HG03196 (cell line): Measurements from ENCODE around the gene PIGS.
"Not testable (repeated sequence)": the region's sequence is repeated elsewhere in the genome, so short reads cannot be mapped to it uniquely, and the experiment has no call there.

Experiments used
- ATAC-seq: cut with Tn5 transposase; IDR thresholded peaks from one replicate; pipeline ENCODE4 v1.9.1; 2021; ENCODE audit not compliant: unreplicated experiment

PIGS gene

DNA sequence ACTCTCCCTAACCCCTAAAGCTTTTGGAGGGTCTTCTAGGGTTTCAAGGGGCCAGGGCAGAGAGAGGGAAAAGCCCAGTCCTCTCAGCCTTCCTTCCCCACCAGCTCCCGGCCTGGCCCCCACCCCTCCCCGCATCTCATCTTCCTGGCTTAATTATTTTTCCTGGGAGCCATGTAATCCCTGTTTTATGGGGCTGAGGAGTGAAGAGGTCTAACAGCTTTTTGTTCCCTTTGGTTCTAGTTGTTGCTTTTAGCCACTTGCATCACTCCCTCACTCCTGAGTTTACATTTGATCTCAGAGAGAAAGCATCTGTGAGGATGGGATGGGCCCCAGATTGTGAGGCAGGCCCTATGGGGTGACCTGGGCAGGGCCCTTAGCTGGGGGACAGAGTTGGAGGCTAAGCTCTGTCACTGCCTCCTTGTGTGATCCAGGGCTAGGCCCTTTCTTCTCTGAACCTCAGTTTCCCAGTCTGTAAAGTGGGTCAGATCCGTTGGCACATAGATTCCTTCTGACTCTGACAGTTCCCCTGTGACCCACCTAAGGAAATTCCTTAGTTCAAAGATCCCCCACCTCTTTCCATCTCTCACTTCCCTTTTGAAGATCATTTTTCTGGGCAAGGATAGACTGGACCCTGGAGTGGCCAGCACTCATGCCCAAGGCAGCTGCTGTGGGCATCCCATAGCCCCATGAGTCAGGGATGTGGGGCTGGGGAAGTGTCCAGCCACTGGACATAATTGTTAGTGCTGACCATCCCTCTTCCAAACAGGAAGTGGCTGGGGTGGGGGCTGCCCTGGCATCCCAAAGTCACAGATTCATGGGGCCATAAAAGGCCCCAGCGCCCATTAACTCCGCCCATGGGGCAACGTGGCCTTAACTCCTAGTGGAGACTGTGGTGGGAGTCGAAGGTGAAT, 39.0 kb downstream of the PIGS start:
- no peak for ATAC-seq

DNA sequence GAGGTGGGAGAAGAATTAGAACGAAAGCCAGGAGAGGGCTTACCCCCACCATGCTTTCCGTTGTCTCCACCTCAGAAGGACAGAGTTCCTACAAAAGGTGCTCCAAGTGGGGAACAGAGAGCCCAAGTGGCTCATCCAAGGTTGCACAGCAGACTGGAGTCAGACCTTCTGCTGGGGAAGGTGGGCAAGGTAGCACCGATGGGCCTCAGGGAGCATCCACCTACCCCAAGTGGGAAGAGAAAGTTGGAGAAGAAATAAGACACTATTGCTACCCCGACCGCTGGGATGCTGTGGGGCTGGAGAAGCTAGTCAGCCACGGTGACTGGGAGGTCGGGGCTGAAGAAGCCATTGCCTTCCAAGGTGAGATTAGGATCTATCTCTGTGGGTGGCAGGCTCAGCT, 40.4 kb downstream of the PIGS start:
- no peak for ATAC-seq

DNA sequence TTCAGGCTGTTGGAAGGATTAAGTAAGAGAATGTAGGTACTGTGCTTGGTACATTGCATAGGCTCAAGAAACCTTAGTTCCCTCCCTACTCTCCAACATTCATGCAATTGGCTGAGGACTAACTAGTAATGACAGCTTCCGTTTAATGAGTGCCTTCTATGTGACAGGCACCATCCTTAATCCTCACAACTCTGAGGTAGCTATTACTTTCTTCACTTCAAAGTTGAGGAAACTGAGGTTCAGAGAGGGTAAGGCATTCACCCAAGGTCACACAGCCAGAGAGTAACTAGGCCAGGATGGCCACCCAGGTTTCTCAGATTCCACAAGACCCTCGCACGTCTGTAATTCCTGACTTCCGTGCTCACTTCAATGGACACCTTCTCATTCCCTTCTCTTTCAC, 41.1 kb downstream of the PIGS start:
- ATAC-seq = no peak

DNA sequence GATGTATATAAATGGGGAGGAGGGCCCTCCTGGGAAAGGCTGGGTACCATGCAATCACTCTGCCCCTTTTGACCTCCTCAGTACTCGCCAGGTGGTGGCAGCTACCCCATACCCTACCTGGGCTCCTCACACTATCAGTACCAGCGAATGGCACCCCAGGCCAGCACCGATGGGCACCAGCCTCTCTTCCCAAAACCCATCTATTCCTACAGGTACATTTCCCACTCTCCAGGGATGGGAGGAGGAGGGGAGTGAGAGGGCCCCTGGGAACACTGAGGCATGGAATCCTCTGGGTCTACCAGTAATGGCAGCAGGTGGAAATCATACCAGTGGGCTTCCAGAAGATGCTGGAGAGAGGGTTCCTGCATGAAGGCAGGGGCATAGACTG, 42.3 kb downstream of the PIGS start:
- ATAC-seq = no peak

- ATAC-seq = no peak
Observed at GRCh38 chr17:28528327-28529012, 42.9 kb downstream of the PIGS start.

DNA sequence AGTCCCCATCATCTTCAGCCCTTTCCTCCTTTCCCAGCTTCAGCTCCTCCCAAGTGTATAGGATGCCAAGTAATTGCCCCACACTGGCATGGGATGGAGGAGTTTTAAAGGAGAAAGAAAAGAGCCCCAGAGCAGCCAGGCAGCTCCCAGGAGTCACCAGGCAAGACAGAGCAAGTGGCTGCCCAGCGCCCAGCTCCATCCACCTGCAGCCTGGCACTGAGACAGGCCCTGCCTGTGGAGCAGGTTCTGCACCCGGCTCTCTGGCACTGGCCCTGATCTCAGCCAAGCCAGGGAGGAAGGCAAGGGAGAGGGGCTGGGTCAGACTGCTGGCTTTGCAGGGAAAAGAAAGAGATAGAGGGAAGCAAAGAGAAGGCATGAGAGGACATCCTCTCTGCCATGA, 43.5 kb downstream of the PIGS start:
- ATAC-seq = no peak

DNA sequence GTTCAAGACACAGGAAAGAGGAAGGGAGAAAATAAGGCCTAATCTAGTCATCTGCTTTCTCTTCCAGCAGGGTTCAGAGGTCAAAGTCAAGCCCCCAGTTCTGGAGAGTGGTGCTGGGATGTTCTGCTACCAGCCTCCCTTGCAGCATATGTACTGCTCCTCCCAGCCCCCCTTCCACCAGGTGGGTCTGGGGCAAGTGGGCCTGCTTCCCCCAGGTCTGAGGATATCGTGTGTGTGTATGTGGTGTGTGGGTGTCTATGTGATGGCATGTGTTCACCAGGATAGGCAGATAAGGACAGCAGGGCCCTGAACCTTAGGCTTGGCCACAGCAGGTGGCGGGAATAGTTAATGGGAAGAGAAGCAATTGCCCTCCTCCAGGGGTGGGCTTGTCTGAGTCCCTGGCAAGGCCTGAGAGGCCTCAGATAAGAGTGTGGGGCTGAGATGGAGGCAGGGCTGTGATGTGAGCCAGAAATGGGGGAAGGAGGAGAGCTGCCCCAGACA, 44.1 kb downstream of the PIGS start:
- no peak for ATAC-seq

GRCh38 chr17:28526381-28526780, 44.9 kb downstream of the PIGS start:
- ATAC-seq = no peak

GRCh38 chr17:28524476-28525424, 46.6 kb downstream of the PIGS start:
- no peak for ATAC-seq

GRCh38 chr17:28523876-28524275, 47.4 kb downstream of the PIGS start:
- ATAC-seq = no peak

- ATAC-seq = no peak
Observed at GRCh38 chr17:28523186-28523585, 48.1 kb downstream of the PIGS start.

DNA sequence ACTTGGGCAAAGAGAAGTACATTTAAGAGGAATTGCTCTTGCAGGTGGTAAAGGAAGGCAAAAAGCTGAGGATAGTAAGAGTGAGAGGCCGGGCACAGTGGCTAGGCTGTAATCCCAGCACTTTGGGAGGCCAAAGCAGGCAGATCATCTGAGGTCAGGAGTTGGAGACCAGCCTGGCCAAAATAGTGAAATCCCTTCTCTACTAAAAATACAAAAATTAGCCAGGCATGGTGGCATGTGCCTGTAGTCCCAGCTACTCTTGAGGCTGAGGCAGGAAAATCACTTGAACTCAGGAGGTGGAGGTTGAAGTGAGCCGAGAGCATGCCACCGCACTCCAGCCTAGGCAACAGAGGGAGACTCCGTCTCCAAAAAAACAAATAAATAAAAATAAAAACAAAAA, 49.0 kb downstream of the PIGS start:
- not testable (repeated sequence) for ATAC-seq

- no peak for ATAC-seq
Observed at GRCh38 chr17:28521311-28522085, 49.8 kb downstream of the PIGS start.

DNA sequence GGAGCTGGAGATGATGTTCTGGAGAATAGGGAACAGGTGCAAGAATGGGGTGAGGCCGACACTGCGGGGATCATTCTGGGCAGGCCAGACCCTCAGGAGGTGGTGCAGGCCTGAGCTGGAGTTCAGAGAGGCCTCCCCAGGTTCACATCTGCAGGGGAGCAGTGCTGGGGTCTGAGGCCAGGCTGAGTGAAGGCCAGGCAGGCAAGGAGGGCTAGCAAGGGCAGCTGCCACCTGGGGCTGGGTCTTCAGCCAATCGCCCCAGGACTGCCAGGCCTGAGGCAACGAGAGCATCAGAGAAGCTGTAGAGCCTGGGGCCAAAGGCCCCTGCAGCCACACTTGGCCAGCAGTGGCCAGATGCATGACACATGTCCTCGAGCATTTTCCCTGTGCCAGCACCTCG, 50.6 kb downstream of the PIGS start:
- ATAC-seq = no peak

DNA sequence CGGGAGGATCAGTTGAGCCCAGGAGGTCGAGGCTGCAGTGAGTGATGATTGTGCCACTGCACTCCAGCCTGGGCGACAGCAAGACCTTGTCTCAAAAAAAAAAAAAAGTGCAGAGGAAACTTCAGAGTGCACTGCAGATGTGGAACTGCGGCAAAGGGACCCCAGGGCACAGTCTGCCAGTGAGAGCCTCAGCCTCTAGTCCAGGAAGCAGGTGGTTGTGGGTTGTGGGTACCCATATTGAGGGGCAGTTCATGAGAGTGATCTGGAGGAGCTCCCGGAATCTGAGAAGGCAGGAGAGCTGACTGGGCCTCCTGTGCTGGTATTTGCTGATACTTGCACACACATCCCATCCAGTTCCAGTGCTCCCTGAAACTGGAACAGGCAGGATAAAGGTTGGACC, 52.1 kb downstream of the PIGS start:
- no peak for ATAC-seq

DNA sequence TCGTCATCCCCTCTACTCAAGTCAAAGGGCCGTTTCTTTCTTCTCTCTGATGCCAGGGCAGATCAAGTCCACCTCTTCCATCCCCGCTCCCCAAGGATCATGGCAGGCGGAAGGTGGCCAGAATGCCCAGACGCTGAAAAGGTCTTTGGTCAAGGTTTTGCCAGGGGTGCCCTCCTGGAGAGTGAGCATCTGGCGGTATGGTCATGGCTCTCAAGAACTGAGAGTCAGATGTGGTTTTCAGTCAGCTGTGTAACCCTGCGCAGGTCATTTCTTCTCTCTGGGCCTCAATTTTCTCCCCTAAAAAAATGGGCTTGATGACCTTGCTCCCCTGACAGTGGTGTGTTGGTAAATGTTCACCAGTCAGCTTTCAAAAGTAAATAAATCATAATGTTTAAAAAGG, 52.7 kb downstream of the PIGS start:
- no peak for ATAC-seq

DNA sequence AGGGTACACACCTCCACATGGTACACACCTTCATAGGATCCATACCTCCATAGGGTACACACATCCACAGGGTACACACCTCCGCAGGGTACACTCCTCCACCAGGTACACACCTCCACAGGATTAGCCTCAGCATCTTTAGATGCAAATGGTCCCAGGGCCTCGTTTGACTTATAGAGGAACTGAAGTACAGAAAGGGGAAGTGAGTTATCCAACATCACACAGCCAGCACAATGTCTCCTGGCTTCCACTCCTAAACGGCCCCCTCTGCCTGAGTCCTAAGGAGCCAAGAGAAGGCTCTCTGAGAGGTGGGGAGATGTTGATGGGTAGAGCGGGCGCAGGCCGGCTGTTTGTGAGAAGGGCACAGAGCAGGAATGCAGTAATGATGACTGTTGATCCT, 53.2 kb downstream of the PIGS start:
- ATAC-seq = no peak

GRCh38 chr17:28515518-28515917, 55.8 kb downstream of the PIGS start:
- no peak for ATAC-seq

DNA sequence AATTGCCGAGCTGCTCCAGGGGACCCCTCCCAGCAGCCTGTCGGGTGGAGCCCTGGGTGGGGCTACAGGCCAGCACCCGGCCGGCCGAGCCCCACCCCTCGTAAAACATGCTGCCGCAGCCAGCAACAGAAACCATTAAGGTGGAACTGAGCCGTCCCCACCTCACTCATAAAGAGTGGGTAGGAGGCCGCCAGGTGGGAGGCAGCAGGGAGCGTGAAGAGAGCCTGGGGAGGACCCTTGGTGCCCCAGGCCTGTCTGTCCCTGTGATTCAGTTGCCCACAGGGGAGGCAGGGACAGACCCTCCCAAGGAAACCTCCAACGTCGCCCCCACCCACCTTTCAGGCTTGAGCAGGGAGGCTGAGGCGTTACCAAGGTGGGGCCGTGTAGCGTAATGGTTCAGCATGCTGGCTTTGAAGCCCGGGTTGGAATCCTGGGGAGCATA, 56.7 kb downstream of the PIGS start:
- no peak for ATAC-seq

DNA sequence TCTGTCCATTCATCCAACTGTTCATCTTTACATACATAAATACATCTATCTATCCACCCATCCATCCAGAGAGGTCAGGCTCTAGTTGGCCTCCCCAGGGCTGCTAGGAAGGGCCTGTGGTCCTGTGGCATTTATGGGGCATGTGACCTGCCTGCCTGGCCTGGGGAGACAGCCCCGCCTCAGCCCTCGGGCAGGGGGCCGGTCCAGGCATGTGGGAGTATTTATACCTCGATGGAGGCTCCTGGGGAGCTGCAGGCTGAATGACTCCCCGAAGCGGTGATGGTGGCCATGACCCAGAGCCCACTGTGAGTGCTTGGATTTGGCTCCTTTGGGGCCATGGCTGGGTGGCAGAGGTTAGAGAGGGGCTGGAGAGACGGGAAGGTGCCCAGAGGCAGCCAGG, 57.8 kb downstream of the PIGS start:
- no peak for ATAC-seq
